Dedifferentiated amniotic fluid mesenchymal stem cell (primary cell): ENCODE data around the gene TEX13C.
"Not testable (repeated sequence)": the region's sequence is repeated elsewhere in the genome, so short reads cannot be mapped to it uniquely, and the experiment has no call there.

Experiments used
- DNase-seq: peaks from one replicate; pipeline ENCODE4 v3.0.0-alpha.2; 2016; ENCODE audit errors: extremely low spot score

TEX13C gene

DNA sequence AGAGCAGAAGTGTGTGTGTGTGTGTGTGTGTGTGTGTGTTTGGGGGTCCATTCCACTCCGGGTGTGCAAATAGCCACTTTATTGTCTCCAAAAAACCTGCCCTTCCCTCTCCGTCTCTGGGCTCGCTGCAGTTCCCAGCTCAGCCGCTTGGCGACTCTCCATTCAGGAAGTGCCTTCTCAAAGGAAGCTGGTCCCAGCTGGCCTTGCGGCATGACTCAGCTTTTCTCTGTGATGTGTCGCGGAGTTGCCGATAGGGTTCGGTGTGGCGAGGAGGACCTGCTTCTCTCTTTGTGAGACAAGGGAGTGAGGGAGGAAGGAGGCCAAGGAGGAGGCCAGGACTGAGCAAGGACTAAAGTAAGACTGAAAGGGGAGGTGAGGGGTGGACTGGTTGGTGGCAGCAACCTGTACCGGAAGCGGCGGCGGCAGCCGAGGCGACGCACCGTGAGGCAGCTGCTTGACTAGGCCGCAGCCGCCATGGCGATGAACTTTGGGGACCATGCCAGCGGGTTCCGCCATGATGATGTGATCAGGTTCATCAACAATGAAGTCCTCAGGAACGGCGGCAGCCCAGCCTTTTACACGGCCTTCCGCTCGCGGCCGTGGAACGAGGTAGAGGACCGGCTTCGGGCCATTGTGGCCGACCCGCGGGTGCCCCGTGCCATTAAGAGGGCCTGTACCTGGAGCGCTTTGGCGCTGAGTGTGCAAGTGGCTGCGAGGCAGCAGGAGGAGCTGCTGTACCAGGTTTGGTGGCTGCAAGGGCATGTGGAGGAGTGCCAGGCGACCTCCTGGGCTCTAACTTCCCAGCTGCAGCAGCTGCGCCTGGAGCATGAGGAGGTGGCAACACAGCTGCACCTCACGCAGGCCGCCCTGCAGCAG lies at the start of gene TEX13C:
Gene TEX13C (plus strand): TSS at position 226 of the 876 bp plus-strand sequence. CDS start 249 bp downstream, at position 475.
- no peak for DNase-seq

DNA sequence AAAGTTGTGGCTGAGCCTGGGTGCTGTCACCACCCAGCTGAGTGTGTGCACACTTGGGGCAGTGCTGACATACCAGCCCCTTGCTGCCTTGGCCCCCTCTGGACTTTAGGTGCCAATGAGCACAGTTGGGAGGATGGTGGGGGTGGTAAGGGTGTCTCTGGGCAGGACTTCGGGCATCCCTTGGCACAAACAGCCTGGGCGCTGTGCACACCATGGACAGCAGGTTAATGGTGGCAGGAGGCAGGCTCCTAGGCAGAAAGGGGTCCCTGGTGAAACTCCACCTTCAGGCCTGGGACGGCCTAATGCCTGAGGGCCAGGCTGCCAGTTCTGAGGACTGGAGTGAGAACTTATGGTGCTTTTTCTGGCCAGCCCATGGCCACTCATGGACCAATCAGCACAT lies 32.4 kb upstream of the TEX13C start:
- no peak for DNase-seq

DNA sequence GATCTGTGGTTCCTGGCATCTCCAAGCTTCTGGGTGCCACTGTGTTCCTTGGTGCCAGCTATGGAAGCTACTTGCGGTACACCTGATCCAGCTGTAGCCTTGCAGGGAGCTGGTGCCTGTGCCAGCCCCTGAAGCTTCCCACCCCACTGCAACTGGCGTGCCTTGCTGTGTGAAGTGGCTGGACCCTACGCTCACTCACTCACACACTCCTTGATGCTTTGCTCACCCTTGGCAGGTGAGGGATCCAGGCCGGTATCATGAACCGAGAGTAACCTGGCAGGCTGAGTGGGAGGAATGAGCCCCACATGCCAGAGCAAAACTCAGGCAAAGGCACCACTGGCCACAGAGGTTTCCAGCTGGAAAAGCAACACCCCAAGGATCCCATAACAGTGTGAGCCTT lies 31.3 kb upstream of the TEX13C start:
- DNase-seq, result no peak

DNA sequence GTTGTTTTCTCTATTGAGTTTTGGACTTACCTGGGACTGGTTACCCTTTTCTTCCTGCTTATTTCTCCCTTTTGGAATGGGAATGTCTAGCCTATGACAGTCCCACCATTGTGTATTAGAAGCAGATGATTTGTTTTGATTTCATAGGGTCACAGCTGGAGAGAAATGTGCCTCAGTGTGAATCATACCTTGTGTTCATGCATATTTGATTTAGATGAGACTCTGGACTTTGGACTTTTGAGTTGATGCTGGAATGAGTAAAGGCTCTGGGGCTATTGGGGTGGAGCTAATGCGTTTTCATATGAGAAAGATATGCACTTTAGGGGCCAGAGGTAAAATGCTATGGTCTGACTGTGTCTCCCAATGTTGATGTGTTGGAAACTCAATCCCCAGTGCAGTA lies 30.5 kb upstream of the TEX13C start:
- DNase-seq, result no peak

DNA sequence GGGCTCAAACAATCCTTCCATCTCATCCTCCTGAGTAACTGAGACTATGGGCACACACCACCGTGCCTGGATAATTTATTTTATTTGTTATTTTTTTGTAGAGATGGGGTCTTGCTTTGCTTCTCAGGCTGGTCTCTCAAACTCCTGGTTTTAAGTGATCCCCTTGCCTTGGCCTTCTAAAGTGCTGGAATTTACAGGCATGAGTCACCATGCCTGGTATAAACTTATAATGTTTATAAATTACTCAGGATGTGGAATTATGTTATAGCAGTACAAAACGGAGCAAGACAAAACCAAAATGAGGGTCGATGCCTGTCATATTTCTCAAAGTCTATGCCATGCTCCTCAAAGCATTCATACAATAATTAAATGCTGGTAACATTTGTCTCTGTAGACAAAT lies 29.8 kb upstream of the TEX13C start:
- DNase-seq, result no peak

DNA sequence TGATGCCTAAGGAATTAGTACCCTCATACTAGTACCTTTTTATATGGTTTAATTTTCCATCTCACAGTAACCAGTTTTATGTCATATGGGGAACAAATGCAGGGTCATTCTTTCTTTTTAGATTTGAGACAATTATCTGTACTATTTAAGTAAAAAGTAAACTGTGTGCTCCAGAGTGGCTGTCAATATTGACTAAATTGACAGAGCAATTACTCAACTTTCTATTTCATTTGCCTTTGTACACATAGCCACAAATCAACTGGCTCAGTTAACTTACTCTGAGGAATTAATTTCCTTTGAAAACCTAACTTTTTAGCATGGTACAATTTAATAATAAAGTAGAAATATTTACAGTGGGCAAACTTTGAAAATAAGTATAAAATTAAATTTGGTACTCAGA lies 28.5 kb upstream of the TEX13C start:
- DNase-seq, result no peak

DNA sequence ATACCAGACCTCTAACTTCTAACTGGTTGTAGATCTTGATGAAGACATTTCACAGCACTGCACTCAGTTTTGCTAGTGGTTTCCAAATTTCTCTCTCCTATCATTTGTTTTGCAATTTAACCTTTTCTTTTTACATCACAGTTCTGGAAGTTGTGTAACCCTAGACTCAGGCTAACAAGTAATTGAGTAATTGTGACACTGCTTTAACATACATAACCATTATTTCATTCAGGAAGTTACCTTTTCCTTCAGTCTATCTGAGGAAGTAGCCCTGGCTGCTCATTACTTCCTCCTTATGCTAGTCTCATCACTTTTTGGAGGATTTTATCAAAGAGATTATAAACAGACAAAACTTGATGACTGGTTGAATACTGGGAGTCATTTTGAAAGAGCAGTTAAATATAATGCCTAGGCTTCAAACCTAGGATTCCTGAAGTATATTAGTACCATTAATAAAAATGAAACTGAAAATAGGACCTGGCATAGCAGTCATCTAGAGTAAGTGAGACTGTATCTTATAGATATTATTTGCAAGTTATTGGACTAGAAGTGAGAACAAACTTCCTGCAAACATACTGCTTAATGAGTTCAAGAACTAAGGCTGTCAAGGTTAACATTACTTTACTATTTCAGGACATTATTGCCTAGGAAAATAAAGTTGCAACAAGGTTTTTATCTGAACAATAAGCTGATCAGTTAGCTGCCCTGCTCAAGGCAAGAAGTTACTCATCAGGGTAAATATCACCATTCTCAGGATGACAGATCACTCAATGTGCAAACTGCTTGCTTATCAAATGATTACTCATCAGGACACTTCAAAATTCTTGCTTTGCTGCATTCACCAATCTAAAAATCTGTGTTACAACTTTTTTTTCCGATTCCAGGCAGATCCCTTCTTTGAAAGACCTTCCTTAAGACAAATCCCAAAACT lies 25.6 kb upstream of the TEX13C start:
- DNase-seq, result no peak

DNA sequence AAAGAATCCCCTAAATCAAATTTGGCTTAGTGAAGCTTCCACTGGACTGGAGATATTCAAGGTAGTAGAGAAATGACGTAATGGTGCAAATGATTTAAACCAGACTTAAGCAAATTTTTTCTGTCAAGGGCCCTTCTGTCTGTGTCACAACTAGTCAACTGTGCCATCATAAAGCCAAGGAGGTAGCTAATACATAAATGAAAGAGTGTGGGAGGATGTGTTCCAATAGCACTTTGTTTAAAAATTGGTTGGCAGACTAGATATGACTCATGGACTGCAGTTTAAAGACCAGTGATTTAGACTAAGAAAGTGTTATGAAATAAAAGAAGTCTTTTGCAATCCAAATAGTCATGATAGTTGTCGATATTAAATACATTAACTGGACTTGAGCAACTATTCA lies 24.3 kb upstream of the TEX13C start:
- no peak for DNase-seq

DNA sequence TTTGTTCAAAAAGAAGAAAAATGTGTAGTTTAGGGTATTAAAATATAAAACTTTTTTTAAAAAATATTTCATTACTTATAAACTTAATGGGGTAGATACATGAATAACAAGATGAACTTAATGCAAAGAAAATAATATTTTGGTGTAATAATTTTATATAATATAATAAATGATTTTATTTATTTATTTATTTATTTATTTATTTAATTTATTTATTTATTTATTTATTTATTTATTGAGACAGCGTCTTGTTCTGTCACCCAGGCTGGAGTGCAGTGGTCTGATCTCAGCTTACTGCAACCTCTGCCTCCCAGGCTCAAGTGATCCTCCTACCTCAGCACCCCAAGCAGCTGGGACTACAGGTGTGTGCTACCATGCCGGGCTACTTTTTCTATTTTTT lies 20.8 kb upstream of the TEX13C start:
- no peak for DNase-seq

DNA sequence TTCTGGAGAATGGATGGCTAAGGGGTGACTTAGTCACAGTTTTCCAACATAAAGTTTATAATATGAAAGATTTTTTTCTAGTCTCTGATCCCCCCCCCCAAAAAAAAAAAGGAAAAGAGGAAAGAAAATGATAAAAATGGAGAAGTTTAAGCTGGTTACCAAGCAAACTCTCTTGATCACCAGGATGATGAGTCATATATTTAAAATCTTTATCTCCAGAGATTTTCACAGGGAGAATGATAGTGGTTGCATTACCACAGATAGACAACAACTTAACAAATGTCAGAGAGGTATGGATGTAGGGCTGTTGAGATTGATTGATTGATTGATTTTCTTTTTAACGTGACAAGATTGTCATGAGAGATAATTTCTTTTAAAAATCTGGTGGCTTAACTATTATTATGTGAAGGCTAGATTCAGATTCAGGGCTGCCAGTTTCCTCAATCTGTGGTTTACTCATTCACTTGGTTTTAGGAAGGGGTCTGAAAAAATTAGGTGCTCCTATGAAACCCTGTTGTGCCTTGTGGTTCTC lies 13.3 kb upstream of the TEX13C start:
- no peak for DNase-seq

DNA sequence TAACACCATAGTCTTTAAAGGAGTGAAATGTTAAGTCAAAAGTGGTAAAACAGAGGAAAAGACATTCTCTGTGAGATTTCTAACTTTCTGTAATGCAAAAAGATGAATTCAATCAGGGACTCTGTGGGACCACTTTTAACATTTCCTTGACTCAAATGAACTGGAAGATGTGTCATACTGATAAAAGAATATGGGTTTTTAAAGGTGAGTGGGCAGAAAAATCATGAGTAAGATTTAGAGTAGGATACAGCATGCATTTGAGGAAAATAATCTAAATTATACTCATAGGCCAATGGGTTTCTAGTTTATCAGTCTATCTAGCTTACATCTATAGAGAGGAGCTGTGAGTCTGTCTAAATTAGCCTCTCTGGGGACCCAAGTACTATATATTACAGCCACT lies 11.0 kb upstream of the TEX13C start:
- DNase-seq, result no peak

DNA sequence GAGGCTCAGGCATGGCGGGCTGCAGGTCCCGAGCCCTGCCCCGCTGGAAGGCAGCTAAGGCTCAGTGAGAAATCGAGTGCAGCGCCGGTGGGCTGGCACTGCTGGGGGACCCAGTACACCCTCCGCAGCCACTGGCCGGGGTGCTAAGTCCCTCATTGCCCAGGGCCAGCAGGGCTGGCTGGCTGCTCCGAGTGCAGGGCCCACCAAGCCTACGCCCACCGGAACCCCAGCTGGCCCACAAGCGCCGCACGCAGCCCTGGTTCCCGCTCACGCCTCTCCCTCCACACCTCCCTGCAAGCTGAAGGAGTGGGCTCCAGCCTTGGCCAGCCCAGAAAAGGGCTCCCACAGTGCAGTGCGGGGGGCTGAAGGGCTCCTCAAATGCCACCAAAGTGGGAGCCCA lies 505 bp upstream of the TEX13C start:
- not testable (repeated sequence) for DNase-seq

DNA sequence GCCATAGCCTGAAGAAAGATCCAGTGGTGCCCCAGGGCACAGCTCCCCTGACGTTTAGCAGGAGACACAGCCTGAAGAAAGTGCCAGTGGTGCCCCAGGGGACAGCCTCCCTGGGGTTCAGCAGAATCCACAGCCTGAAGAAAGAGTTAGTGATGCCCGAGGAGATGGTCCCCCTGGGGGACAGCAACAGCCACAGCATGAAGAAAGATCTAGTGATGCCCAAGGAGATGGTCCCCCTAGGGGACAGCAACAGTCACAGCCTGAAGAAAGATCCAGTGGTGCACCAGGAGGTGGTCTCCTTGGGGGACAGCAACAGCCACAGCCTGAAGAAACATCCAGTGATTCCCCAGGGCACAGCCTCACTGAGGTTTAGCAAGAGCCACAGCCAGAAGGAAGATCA lies 2.8 kb downstream of the TEX13C start:
- no peak for DNase-seq

DNA sequence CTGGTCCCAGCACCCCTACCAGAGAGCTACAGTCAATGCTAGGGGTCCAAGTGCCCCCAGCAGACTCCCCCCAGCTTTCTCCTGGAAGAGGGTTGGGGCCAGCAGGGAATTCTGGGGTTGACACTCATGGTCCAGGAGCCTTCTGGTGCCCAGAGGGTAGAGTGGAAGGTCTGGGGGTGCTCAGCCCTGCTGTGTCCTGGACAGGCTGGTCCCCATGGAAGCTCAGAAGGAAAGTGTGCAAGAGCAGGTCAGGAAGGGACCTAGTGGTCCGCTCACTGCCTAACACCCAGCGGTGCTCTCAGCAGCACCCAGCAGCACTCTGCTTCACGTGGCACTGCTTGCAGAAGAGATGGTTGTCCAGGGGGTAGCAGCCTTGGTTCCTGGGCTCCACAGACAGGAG lies 6.9 kb downstream of the TEX13C start:
- no peak for DNase-seq

DNA sequence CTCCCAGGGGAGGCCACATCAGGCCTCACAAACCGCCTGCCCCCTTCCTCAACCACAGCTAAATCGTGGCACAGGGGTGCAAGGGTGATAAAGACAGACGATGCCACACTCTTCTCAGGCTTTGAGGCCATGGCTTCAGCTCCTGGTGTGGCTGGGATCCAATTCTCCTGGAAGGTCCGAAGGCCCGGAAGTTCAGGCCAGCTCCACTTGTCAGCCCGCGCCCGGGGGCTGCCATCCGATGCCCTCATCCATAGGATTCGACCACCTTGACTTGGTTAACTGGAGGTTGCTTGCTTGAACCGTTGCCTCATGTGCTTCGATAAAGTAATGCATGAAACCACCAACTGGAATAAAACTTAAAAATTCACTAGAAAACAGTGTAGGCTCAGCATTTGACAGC lies 8.2 kb downstream of the TEX13C start:
- no peak for DNase-seq

DNA sequence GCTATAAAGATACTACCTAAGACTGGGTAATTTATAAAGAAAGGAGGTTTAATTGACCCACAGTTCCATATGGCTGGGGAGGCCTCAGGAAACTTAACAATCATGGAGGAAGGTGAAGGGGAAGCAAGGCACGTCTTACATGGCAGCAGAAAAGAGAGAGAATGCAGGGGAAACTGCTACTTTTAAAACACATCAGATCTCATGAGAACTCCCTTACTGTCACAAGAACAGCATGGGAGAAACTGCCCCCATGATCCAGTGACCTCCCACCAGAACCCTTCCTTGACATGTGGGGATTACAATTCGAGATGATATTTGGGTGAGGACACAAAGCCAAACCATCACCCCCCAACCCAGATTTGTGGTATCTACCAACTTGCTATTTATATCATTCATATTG lies 13.9 kb downstream of the TEX13C start:
- no peak for DNase-seq

DNA sequence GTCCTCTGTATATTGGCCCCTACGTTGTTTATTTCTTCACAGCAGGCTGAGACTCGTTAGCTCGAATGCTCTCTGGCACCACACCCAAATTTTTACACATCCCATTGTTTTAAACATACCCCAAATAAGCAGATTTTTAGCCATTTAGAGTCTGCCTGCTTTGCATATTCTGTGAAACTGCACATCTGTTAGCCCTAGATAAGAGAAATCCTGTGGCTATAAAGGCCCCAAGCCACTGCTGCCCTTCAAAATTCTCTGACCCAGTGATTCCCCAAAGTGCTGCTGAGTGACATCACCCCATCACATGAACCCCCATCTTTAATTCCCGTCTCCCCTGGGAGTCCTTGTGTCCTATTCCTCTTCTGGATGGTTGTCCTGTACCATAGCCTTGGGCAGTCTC lies 20.8 kb downstream of the TEX13C start:
- DNase-seq, result no peak

DNA sequence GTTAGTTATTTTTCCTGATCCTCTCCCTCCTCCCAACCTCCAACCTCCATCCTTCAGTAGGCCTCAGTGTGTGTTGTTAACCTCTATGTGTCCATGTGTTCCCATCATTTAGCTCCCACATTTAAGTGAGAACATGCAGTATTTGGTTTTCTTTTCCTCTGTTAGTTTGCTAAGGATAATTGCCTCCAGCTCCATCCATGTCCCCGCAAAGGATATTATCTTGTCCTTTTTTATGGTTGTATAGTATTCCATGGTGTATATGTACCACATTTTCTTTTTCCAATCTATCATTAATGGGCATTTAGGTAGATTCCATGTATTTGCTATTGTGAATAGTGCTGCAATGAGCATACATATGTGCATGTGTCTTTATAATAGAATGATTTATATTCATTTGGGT lies 54.5 kb downstream of the TEX13C start:
- DNase-seq, result no peak
